ENCODE results near the gene SLC2A4RG. TPM values are rescaled to one million over a fixed set of nuclear protein-coding genes. Genes with fewer than 3 reads are reported as not detected.
A peak's percentile ranks its signal among the peaks of the same experiment; 100 is the strongest.

SLC2A4RG gene
- total and polyA plus RNA-seq, 2 of the 13 experiments (the other 11 are each of a cell fraction or from before 2014, with no cell fraction given) = 91.4 to 95.9 TPM

GRCh38 chr20:63778857-63779256 lies 39.3 kb downstream of the SLC2A4RG start:
- ChIA-PET POLR2A (interaction anchor here (0.7 to 2.0 kb wide), 2 partner anchors 10 to 71 kb away, joined by 3 to 8 read pairs; partner anchors contain the start of genes ARFRP1 and ZGPAT), CTCF (ENCODE audit: low intra/inter-chr PET ratio, low total read pairs) (no interaction called here)
- FAIRE-seq (no peak), ATAC-seq (no peak), DNase-seq (ENCODE audit: low spot score) (no peak)
- intact Hi-C loops (cut with micrococcal nuclease; ENCODE audit: unreplicated experiment) = no loop called here
- Histone ChIP-seq H3K4me3 (replicated peaks in 1 of 3; ENCODE audit: insufficient read depth in 1 of 3, low read depth in 2 of 3, low read length in 3 of 3) (no peak overlapping the region), H3K27me3 (ENCODE audit: control insufficient read depth in 1 of 2, insufficient read depth in 2 of 2, low read length in 2 of 2) (no peaks in the 10 kb centered on the region), H3K4me2 (ENCODE audit: low read depth, low read length) (no peak overlapping the region), H3K27ac (ENCODE audit: extremely low read length, insufficient read depth, low read length) (no peak overlapping the region), H3K9ac (ENCODE audit: insufficient read depth, low read depth, low read length) (no peak overlapping the region), H3K36me3 (replicated peaks in 1 of 2; ENCODE audit: control insufficient read depth in 1 of 2, insufficient read depth in 2 of 2, low read length in 2 of 2) (no peaks in the 10 kb centered on the region), H3K4me1 (ENCODE audit: insufficient read depth, low read length) (peaks cover 18% of the 10 kb centered on the region), H4K20me1 (ENCODE audit: insufficient read depth, low read length) (no peaks in the 10 kb centered on the region), H3K79me2 (ENCODE audit: insufficient read depth, low read length) (no peaks in the 10 kb centered on the region), H3K9me3 (ENCODE audit: low read length) (no peaks in the 10 kb centered on the region), H2AFZ (ENCODE audit: low read length) (no peak overlapping the region)
- in situ Hi-C loops (cut with HindIII; ENCODE audit: extremely low pct_ligation_motif_present, low pct_unique_long_range_greater_than_20kb) = no loop called here
- BruUV-seq (replicated peaks) = no TSS peak
- WGBS (ENCODE audit: low lambda C conversion rate) = 60% methylated on average over 9 of the region's 9 CpGs
- TF ChIP-seq ZNF574 (CRISPR knock-in tag; IDR thresholded peaks at IDR 0.05) = 0 out of 2 replicates have a peak, but pooled peaks have one; percentile 9
- TF ChIP-seq TARDBP (CRISPR knock-in tag; IDR thresholded peaks at IDR 0.05) = no peak
- TF ChIP-seq MLXIP (CRISPR knock-in tag; IDR thresholded peaks at IDR 0.05; ENCODE audit: borderline replicate concordance) = no peak
- no peak for TF ChIP-seq ZBTB8A (CRISPR knock-in tag; IDR thresholded peaks at IDR 0.05; ENCODE audit: borderline replicate concordance, low read depth)
- TF ChIP-seq ZNF883 (CRISPR knock-in tag; IDR thresholded peaks at IDR 0.05; ENCODE audit: not compliant biosample characterization) = peak; percentile 46
- no peak for TF ChIP-seq RARA (CRISPR knock-in tag; IDR thresholded peaks at IDR 0.05)
- TF ChIP-seq KMT2B (CRISPR knock-in tag; IDR thresholded peaks at IDR 0.05) = no peak
- TF ChIP-seq ARNT2 (CRISPR knock-in tag; IDR thresholded peaks at IDR 0.05; ENCODE audit: low read depth) = no peak
- TF ChIP-seq NPAS2 (CRISPR knock-in tag; IDR thresholded peaks at IDR 0.05; ENCODE audit: borderline replicate concordance) = no peak
- no peak for TF ChIP-seq TIGD3 (CRISPR knock-in tag; IDR thresholded peaks at IDR 0.05; ENCODE audit: borderline replicate concordance)
- TF ChIP-seq ZNF768 (CRISPR knock-in tag; IDR thresholded peaks at IDR 0.05) = peak; percentile 30; the same call in 1 of the 2 replicates
- TF ChIP-seq ZBTB33 (CRISPR knock-in tag; IDR thresholded peaks at IDR 0.05) = peak; percentile 29; the same call in 1 of the 2 replicates
- TF ChIP-seq CTCF (CRISPR knock-in tag; IDR thresholded peaks at IDR 0.05) = peak; percentile 56

Data from HepG2 (cell line).